HG03135 (cell line): ENCODE results near the gene CDKAL1.
"Not testable (repeated sequence)": the region's sequence is repeated elsewhere in the genome, so short reads cannot be mapped to it uniquely, and the experiment has no call there.

ENCODE experiments used
- ATAC-seq: cut with Tn5 transposase; IDR thresholded peaks from one replicate; pipeline ENCODE4 v1.9.1; 2021; ENCODE audit warnings: mild to moderate bottlenecking, moderate library complexity; ENCODE audit not compliant: unreplicated experiment

Gene CDKAL1

GRCh38 chr6:20732896-20733295, 198.6 kb downstream of the CDKAL1 start:
- ATAC-seq = no peak

- no peak for ATAC-seq
Measured at GRCh38 chr6:20737912-20738311, 203.7 kb downstream of the CDKAL1 start.

GRCh38 chr6:20740088-20740487, 205.8 kb downstream of the CDKAL1 start:
- ATAC-seq = no peak

GRCh38 chr6:20740727-20741126, 206.5 kb downstream of the CDKAL1 start:
- ATAC-seq = no peak

GRCh38 chr6:20741490-20741889, 207.2 kb downstream of the CDKAL1 start:
- ATAC-seq = no peak

GRCh38 chr6:20744911-20745557, 210.8 kb downstream of the CDKAL1 start:
- no peak for ATAC-seq

GRCh38 chr6:20746024-20746423, 211.8 kb downstream of the CDKAL1 start:
- no peak for ATAC-seq

- ATAC-seq = no peak
Measured at GRCh38 chr6:20746805-20747558, 212.7 kb downstream of the CDKAL1 start.

GRCh38 chr6:20747991-20748390, 213.7 kb downstream of the CDKAL1 start:
- ATAC-seq = no peak

GRCh38 chr6:20751293-20751935, 217.2 kb downstream of the CDKAL1 start:
- ATAC-seq = no peak

GRCh38 chr6:20755631-20756030, 221.4 kb downstream of the CDKAL1 start:
- no peak for ATAC-seq

GRCh38 chr6:20756584-20757147, 222.4 kb downstream of the CDKAL1 start:
- not testable (repeated sequence) for ATAC-seq

- ATAC-seq = no peak
Measured at GRCh38 chr6:20757761-20758160, 223.5 kb downstream of the CDKAL1 start.

- no peak for ATAC-seq
Measured at GRCh38 chr6:20763296-20763695, 229.0 kb downstream of the CDKAL1 start.

- ATAC-seq = no peak
Measured at GRCh38 chr6:20769631-20770030, 235.4 kb downstream of the CDKAL1 start.

GRCh38 chr6:20770773-20771172, 236.5 kb downstream of the CDKAL1 start:
- no peak for ATAC-seq

- ATAC-seq = no peak
Measured at GRCh38 chr6:20771409-20771808, 237.2 kb downstream of the CDKAL1 start.

- ATAC-seq = no peak
Measured at GRCh38 chr6:20773822-20774221, 239.6 kb downstream of the CDKAL1 start.

- no peak for ATAC-seq
Measured at GRCh38 chr6:20775981-20776380, 241.7 kb downstream of the CDKAL1 start.

- no peak for ATAC-seq
Measured at GRCh38 chr6:20777801-20778200, 243.5 kb downstream of the CDKAL1 start.

- ATAC-seq = no peak
Measured at GRCh38 chr6:20778459-20778858, 244.2 kb downstream of the CDKAL1 start.

- ATAC-seq = no peak
Measured at GRCh38 chr6:20778912-20779311, 244.7 kb downstream of the CDKAL1 start.
